ENCODE data around the gene UBTF.
"Not testable (repeated sequence)": the region's sequence is repeated elsewhere in the genome, so short reads cannot be mapped to it uniquely, and the experiment has no call there.

The UBTF gene

GRCh38 chr17:44247876-44248736 is 28.6 kb upstream of the UBTF start:
- no peak for DNase-seq

GRCh38 chr17:44247440-44247841 is 28.0 kb upstream of the UBTF start:
- no peak for DNase-seq

- DNase-seq = no peak
Measured at GRCh38 chr17:44241106-44241624, 21.7 kb upstream of the UBTF start.

DNA sequence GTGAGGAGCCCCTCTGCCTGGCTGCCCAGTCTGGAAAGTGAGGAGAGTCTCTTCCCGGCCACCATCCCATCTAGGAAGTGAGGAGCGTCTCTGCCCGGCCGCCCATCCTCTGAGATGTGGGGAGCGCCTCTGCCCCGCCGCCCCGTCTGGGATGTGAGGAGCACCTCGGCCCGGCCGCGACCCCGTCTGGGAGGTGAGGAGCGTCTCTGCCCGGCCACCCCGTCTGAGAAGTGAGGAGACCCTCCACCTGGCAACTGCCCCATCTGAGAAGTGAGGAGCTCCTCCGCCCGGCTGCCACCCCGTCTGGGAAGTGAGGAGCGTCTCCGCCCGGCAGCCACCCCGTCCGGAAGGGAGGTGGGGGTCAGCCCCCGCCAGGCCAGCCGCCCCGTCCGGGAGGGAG is 18.4 kb upstream of the UBTF start:
- DNase-seq = not testable (repeated sequence)

- no peak for DNase-seq
Measured at GRCh38 chr17:44236444-44236991, 17.0 kb upstream of the UBTF start.

- DNase-seq = no peak
Measured at GRCh38 chr17:44235583-44235936, 16.1 kb upstream of the UBTF start.

DNA sequence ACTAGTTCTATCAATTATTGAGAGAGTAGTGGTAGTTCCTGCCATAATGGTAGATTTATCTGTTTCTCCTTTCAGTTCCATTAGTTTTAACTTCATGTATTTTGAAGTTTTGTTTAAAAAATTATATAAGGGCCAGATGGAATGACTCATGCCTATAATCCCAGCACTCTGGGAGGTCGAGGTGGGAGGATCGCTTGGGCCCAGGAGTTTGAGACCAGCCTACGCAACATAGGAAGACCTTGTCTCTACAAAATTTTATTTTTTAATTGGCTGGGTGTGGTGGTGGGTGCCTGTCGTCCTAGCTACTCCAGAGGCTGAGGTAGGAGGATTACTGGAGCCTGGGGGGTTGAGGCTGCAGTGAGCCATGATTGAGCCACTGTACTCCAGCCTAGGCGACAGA is 14.1 kb upstream of the UBTF start:
- no peak for DNase-seq

- no peak for DNase-seq
Measured at GRCh38 chr17:44232061-44232460, 12.6 kb upstream of the UBTF start.

DNA sequence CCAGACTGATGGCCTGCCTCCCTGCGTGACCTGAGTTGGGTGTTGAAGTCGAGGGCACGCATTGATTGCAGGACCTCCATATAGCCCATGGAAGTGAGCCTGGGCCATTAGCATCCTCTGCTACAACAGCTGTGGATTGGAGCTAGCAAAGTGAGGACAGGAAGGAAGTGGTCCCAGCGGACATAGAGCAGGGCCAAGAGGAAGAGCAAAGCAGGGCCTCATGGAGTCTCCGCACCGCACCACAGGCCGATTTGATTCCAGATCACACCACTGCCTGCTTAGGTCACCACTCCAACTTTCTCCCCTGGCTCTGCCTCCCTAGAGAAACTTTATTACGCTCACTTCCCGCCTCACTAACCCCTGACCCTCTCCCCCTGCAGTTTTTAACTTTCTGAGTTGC is 10.7 kb upstream of the UBTF start:
- no peak for DNase-seq

DNA sequence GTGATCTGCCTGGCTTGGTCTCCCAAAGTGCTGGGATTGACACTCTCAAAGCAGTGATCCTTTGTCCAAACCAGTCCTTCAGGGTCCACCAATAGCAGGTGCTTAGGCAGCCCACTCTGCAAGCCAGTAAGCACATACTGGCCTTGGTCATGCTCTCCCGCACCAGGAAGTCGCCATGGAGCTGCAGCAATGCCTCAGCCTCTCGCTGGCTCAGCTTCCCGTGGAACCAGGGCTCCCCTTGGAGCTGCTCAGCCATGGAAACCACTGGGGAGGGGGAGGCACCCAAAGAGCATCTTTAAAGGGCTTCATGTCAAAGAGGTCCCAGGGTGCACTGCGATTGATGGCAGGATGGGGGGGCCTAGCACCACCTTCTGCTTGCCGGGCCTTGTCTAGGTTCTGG is 9.6 kb upstream of the UBTF start:
- DNase-seq = no peak

DNA sequence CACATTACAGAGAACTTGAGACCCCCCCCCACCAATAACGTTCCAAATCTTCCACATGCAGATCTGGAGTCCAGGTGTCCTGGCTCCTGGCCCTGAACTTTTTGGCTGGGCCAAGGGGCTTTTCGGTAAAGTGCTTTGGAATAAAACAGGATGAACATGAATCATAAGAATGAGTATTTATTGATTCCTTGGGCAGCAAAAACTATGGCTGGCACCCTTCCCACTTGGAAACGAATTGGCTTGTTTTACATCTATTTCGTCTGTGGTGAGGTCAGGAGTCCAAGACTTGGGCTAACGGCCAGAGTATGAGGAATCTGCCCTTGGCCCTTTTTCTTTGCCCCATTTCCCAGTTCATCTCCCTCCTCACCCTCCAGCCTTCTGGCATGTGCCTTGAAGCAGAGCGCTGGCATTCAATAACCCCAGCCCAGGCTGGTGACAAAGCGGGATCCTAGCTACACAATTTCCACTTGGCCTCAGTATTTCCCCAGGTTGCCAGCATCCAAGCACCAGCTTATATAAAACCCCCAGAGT is 4.1 kb upstream of the UBTF start:
- peak; percentile 20 for DNase-seq

DNA sequence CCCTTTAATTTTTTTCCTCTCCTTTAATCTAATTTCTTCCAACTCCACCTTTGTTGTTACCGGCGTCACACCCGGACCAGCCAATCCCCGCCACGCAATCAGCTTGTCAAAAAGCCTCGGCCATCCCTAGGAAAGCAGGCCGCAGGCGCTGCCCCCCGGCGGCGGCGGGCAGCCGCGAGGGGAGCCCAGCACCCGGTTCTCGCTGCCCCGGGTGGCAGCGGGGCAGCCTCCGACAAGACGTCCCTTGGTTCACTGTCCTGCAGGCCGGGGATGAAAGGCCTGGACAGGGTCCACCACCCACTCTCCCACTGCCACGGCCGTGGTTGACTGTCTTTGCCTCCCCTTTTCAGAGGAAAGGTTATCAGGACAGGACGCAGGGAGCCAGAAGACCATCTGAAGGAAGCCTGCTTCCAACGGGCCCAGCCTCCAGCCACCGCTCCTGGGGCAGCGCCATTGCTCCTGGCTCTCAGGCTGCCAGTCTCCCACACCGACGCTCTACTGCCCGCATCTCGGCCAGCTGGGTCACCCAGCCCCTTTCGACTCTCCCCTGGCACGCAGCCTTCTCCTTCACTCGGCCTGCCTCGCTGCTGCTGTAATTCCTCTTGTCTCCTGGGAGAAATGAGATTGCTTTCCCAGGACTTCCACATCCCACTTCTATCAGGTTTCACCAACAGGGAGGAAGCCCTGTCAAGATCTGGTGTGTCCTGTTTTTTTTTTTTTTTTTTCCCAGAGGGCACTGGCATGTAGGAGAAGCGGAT is 2.8 kb upstream of the UBTF start:
- peak; percentile 89 for DNase-seq

DNA sequence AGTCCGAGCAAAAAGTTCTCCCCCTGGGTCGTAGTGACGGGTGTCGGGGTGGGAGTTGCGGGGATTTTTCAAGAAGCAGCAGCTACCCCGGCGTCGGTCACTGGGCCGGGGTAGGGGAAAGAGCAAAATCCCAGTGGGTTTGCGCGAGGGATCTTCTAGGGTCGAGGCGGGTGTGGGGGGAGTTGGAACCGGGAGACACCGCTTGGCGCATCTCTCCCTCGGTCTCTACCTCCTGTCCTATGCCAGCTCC is 2.3 kb upstream of the UBTF start:
- no peak for DNase-seq

- DNase-seq = peak; percentile 78
Measured at GRCh38 chr17:44221084-44221861, 1.8 kb upstream of the UBTF start.

DNA sequence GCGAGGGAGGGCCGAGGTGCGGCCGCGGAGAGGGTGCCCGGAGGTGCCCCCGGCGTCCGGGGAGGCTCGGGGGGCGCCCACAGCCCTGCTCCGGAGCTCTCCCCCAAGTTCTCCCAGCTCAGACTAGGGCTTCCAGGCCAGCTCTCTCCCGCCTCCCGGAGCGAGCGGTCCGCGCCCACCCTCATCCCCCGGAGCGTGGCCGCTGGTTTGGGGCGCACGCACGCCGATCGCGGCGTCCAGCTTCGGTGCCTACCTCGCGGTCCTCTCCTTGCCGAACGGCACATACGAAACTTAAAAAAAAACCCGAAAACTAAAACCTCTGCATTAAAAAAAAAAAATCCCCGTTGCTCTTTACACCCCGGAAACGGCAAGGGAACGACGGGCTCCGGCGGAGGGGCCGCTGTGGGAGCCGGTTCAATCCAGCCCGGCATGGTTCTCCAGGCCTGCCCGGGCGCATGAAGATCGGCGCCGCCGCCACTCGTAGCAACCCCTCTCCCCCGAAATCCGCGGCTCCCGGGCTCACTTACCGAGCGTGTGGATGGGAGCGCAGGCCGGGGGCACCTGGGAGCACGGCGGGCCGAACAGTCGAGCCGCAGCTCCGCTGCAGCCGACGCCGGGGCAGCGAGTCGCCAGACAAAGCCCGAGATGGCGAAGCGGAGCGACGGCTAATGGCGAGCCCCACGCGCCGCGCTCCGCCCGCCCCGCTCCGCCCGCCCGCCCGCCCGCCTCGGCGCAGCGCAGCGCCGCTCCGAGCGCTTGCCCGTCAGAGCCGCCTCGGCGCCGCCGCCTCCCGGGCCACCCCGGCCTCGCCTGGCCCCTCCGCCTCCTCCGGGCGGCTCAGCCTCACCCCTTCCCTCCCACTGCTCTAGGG is 973 bp upstream of the UBTF start:
- DNase-seq = peak; percentile 55

DNA sequence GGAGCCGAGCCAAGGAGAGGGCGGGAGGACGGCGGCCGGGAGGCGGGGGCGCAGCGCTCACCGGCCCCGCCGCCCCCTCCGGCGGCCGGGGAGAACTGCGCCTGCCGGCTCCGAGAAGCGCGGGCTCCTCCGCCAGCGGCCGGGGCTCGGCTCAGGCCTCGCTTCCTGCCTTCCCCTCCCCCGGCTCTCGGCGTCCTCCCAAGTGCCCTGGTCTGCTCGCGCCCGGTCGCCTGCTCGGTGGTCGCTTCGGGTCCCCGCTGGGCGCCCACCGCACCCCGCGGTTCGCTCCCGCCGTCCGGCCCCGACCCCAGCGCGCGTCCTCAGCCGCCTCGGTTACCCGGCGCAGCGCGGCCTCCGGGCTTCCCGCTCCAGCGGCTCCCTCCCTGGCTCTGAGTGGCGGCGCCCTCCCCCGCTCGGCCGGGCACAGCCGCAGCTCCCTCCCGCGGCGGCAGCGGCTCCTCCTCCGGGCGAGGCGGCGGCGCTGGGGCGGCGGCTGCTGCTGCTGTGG is 313 bp downstream of the UBTF start:
- peak; percentile 81 for DNase-seq

DNA sequence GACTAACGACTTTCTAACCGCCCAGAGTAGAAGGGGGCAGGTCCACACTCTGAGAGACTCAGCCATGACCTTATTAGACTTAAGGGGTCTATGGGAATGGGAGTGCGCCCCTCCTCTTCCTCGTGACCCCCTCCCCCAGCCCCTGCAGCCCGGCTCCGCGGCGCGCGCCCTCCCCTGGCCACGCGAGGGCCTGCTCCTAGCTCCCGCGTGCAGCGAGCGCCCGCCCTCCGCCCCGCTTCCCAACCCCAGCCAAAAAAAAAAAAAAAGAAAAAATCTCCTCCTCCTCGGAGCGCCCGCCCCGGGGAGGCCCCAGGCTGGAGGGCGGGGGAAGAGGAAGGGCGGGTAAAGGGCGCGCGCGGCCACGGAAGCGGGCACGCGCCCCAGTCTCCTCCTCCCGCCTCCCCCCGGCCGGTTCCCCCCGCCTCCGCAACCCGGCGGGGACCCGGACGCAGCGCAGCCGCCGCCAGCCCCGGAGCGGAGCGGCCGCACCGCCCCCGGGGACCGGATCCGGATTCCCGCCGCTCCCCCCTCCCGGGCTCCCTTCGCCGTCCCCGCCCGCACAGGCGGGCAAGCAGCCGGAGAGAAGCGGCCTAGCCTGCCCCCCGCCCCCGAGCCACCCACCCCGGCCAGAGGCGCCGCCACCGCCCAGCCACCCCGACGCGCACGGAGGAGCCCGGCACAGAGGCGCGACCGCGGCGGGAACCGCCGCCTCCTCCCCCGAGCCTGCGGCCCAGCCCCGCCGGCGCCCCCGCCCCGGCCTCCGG is 949 bp downstream of the UBTF start:
- peak; percentile 96 for DNase-seq

DNA sequence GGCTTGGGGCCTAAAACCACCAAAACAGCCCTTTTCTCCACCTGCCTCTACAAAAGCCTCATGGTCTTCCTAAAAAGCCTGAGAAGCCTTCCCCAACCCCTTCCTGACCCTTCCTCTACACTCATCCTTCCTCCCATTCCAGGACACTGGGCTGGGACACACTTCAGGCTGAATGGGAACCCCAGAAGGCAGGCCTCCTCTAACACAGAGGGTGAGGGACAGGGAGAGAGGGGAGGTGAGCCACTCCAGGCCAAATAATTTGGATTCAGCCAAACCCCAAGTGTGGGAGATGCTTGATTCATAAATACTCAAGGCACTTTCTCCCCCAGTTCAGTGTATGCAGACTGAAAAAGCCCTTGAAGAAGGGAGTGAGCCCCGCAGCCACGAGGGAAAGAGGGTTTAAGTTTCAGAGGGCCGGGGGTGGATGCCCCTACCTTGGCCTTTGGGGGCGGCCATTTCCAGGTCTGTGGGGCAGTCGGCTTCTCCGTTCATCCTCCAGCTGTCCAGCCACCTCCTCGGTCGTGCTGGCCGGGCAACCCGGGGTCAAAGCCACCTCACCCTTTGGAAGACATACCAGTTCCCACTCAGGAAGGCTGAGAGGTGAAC is 1.6 kb downstream of the UBTF start:
- no peak for DNase-seq

GRCh38 chr17:44216694-44217093 is 2.8 kb downstream of the UBTF start:
- DNase-seq = no peak

- DNase-seq = no peak
Measured at GRCh38 chr17:44216173-44216572, 3.3 kb downstream of the UBTF start.

Data from fibroblast of skin of scalp (primary cell).